Ishikawa (cell line): Measurements from ENCODE around the gene S100A8.

Experiments used
- CEBPB ChIP-seq: IDR thresholded peaks from 2 replicates; pipeline ENCODE4 v1.6.1; 2012
- CREB1 ChIP-seq: IDR thresholded peaks from 2 replicates; pipeline ENCODE4 v1.6.1; 2012; ENCODE audit warnings: low read depth
- EGR1 ChIP-seq: IDR thresholded peaks from 2 replicates; pipeline ENCODE4 v1.6.1; 2012
- EP300 ChIP-seq: IDR thresholded peaks from 2 replicates; pipeline ENCODE4 v1.6.1; 2012; ENCODE audit warnings: borderline replicate concordance
- FOXM1 ChIP-seq: IDR thresholded peaks from 2 replicates; pipeline ENCODE4 v1.6.1; 2012; ENCODE audit warnings: low read depth, borderline replicate concordance
- NFIC ChIP-seq: IDR thresholded peaks from 2 replicates; pipeline ENCODE4 v1.6.1; 2012
- RAD21 ChIP-seq: IDR thresholded peaks from 2 replicates; pipeline ENCODE4 v1.6.1; 2012; ENCODE audit warnings: low read depth
- REST ChIP-seq: IDR thresholded peaks from 2 replicates; pipeline ENCODE4 v1.6.1; 2012; ENCODE audit warnings: low read depth, mild to moderate bottlenecking
- TAF1 ChIP-seq: IDR thresholded peaks from 2 replicates; pipeline ENCODE4 v1.6.1; 2012; ENCODE audit warnings: low read depth, mild to moderate bottlenecking
- TCF12 ChIP-seq: IDR thresholded peaks from 2 replicates; pipeline ENCODE4 v1.6.1; 2012; ENCODE audit warnings: low read depth
- TEAD4 ChIP-seq: IDR thresholded peaks from 2 replicates; pipeline ENCODE4 v1.6.1; 2012
- USF1 ChIP-seq: IDR thresholded peaks from 2 replicates; pipeline ENCODE4 v1.6.1; 2012
- YY1 ChIP-seq: IDR thresholded peaks from 2 replicates; pipeline ENCODE4 v1.6.1; 2012; ENCODE audit warnings: low read depth
- ZBTB7A ChIP-seq: IDR thresholded peaks from 2 replicates; pipeline ENCODE4 v1.6.1; 2012; ENCODE audit warnings: low read depth
- TF ChIP-seq, protein P1 (sequence below): IDR thresholded peaks from 2 replicates; pipeline ENCODE4 v1.6.1; 2012

S100A8 gene

GRCh38 chr1:153362187-153362775, 28.6 kb downstream of the S100A8 start:
- no peak for TF ChIP-seq ZBTB7A
- no peak for TF ChIP-seq YY1
- TF ChIP-seq TAF1: no peak
- TF ChIP-seq USF1: no peak
- no peak for TF ChIP-seq CREB1
- no peak for TF ChIP-seq CEBPB
- TF ChIP-seq NFIC: no peak
- TF ChIP-seq REST: no peak
- TF ChIP-seq RAD21: no peak
- no peak for TF ChIP-seq EGR1
- TF ChIP-seq TCF12: no peak
- no peak for TF ChIP-seq FOXM1
- no peak for TF ChIP-seq TEAD4
- TF ChIP-seq EP300: no peak
- TF ChIP-seq, protein P1, sequence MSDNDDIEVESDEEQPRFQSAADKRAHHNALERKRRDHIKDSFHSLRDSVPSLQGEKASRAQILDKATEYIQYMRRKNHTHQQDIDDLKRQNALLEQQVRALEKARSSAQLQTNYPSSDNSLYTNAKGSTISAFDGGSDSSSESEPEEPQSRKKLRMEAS: no peak

- TF ChIP-seq FOXM1: no peak
- no peak for TF ChIP-seq TAF1
- TF ChIP-seq, protein P1: no peak
- no peak for TF ChIP-seq EGR1
- no peak for TF ChIP-seq REST
- no peak for TF ChIP-seq ZBTB7A
- TF ChIP-seq RAD21: no peak
- no peak for TF ChIP-seq TCF12
- TF ChIP-seq NFIC: no peak
- TF ChIP-seq EP300: no peak
- TF ChIP-seq YY1: no peak
- TF ChIP-seq CEBPB: no peak
- TF ChIP-seq USF1: no peak
- TF ChIP-seq TEAD4: no peak
- no peak for TF ChIP-seq CREB1
These were observed 29.3 kb downstream of the S100A8 start for GRCh38 chr1:153361480-153362109.

- no peak for TF ChIP-seq TEAD4
These were observed 30.0 kb downstream of the S100A8 start for GRCh38 chr1:153360592-153361479.

DNA sequence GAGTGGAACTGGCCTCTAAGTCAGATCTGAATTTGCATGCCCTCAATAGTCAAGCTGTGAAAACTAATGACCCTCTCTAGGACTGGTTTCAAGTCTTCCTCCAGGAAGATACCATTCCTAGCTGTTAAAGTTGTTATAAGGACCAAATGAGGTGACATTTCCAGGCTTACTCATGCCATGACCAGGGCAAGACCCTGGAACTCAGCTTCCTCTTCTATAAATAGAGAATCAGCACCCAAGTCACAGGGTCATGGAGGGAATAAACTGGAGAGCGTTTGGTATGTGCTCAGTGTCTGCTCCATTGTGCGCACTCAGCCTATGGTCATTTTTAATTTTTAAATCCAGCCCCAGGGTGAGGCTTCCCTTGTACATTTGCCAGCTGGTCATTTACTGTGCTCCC, 30.7 kb downstream of the S100A8 start:
- TF ChIP-seq YY1 (no peak), ZBTB7A (no peak), NFIC (no peak), TCF12 (no peak), TAF1 (no peak), EGR1 (no peak), EP300 (no peak), CREB1 (no peak), USF1 (no peak), TEAD4 (no peak), REST (no peak), RAD21 (no peak), FOXM1 (no peak), CEBPB (no peak)
- TF ChIP-seq, protein P1: no peak
